A549 treated with RU486 at 1 μM for 4 hours (cell line): ENCODE results near the gene MCM8. TPM values are rescaled to one million over a fixed set of nuclear protein-coding genes. Genes with fewer than 3 reads are reported as not detected.

Source experiments
- total RNA-seq: library from RNA; stranded (reverse); fragments of 200-300 nt; extraction: Qiagen RNA extraction; gene quantifications from 5 replicates; pipeline ENCODE4 v1.2.3, GENCODE V29; 2022; ENCODE audit warnings: low read depth

Gene MCM8
- total RNA-seq: 14.6 to 21.6 TPM (median 20.8 TPM) in 5 replicates

GRCh38 chr20:5950271-5951031, at the start of gene MCM8, which contains the start of gene TRMT6:
Gene MCM8 (plus strand): TSS chr20:5950652. CDS start chr20:5952016, 1,364 bp downstream.
Gene TRMT6 (minus strand): TSS chr20:5950533. CDS start chr20:5950405, 128 bp downstream.

Other genes with a start within 250 kb of the MCM8 start
- gene SHLD1, start 200.3 kb upstream of the MCM8 start, total RNA-seq: 6.1 to 8.1 TPM (median 7.7 TPM) in 5 replicates
- 2.6 to 3.3 TPM (median 3.0 TPM) in 5 replicates for gene CHGB, start 39.1 kb upstream of the MCM8 start, total RNA-seq
- gene TRMT6, start 119 bp upstream of the MCM8 start, total RNA-seq: 32.1 to 39.8 TPM (median 34.0 TPM) in 5 replicates
- 31.0 to 71.9 TPM (median 64.9 TPM) in 5 replicates for gene CRLS1, start 55.5 kb downstream of the MCM8 start, total RNA-seq
- 0.07 to 0.08 TPM in 2 of 5 replicates, not detected in the others for gene LRRN4, start 103.4 kb downstream of the MCM8 start, total RNA-seq
- 15.8 to 17.7 TPM (median 17.0 TPM) in 5 replicates for gene FERMT1, start 172.4 kb downstream of the MCM8 start, total RNA-seq